ENCODE data around the gene HS3ST2. TPM values are rescaled to one million over a fixed set of nuclear protein-coding genes. Genes with fewer than 3 reads are reported as not detected.

Gene HS3ST2
- total and polyA plus RNA-seq, 10 donors: 0.09 to 2.7 (median 0.21) TPM; not detected in 5

DNA sequence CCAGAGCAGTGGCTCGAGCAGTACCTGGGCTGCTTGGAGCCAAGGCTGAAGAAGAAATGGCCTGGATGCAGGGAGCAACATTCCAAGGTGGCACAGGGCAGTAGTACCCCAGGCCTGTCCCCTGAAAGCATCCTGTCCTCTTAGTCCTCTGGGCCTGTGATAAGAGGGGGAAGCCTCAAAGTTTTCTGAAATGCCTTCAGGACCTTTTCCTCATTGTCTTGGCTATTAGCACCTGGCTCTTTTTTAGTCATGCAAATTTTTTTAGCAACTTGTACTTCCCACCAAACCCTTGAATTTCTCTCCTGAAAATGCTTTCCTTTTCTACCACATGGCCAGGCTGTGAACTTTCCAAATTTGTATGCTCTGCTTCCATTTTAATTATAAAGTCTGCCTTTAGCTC, 148.9 kb downstream of the HS3ST2 start:
- WGBS, 5 donors: 50 to 68% (median 59%) methylated on average over 1 of the region's 1 CpG; no CpG with 5 or more reads in 1 of the 5 donors
- H3K4me1 ChIP-seq: no peaks in the 10 kb centered on the region
- TF ChIP-seq POLR2A (IDR thresholded peaks at IDR 0.05) (no peak), POLR2AphosphoS5 (IDR thresholded peaks at IDR 0.05) (no peak)
- TF ChIP-seq, protein P1, sequence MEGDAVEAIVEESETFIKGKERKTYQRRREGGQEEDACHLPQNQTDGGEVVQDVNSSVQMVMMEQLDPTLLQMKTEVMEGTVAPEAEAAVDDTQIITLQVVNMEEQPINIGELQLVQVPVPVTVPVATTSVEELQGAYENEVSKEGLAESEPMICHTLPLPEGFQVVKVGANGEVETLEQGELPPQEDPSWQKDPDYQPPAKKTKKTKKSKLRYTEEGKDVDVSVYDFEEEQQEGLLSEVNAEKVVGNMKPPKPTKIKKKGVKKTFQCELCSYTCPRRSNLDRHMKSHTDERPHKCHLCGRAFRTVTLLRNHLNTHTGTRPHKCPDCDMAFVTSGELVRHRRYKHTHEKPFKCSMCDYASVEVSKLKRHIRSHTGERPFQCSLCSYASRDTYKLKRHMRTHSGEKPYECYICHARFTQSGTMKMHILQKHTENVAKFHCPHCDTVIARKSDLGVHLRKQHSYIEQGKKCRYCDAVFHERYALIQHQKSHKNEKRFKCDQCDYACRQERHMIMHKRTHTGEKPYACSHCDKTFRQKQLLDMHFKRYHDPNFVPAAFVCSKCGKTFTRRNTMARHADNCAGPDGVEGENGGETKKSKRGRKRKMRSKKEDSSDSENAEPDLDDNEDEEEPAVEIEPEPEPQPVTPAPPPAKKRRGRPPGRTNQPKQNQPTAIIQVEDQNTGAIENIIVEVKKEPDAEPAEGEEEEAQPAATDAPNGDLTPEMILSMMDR (IDR thresholded peaks at IDR 0.05 in 8 of 11, conservative IDR thresholded peaks at IDR 0.05 in 3 of 11): no peak

More for the DNA sequence above, 148.9 kb downstream of the HS3ST2 start:
- Histone ChIP-seq H3K27me3 (replicated peaks in 1 of 7) (peaks cover 0 to 9% (median 0%) of the 10 kb centered on the region in 7 donors), H3K27ac (no peak overlapping the region), H3K4me3 (no peak overlapping the region), H3K36me3 (no peaks in the 10 kb centered on the region), H3K9me3 (peaks cover 0 to 15% (median 0%) of the 10 kb centered on the region in 8 donors)
- intact Hi-C loops (cut with DNase I; ENCODE audit: low total_unique reads): no loop called here
- no peak for DNase-seq

Data from spleen (tissue), 11 donors.